GM19452 (cell line): Measurements from ENCODE around the gene PBX1.
A peak's percentile ranks its signal among the peaks of the same experiment; 100 is the strongest.

Source experiments
- ATAC-seq: cut with Tn5 transposase; IDR thresholded peaks from one replicate; pipeline ENCODE4 v1.9.1; 2021; ENCODE audit not compliant: unreplicated experiment

PBX1 gene

GRCh38 chr1:164713456-164714207 is 154.6 kb downstream of the PBX1 start:
- no peak for ATAC-seq

GRCh38 chr1:164716992-164717703 is 158.2 kb downstream of the PBX1 start:
- ATAC-seq, result peak; percentile 80

GRCh38 chr1:164718821-164719220 is 159.8 kb downstream of the PBX1 start:
- no peak for ATAC-seq

GRCh38 chr1:164719676-164720439 is 160.9 kb downstream of the PBX1 start:
- no peak for ATAC-seq

GRCh38 chr1:164720440-164721227 is 161.7 kb downstream of the PBX1 start:
- no peak for ATAC-seq

GRCh38 chr1:164721228-164721496 is 162.2 kb downstream of the PBX1 start:
- ATAC-seq, result no peak

GRCh38 chr1:164723296-164723798 is 164.4 kb downstream of the PBX1 start:
- ATAC-seq, result no peak

GRCh38 chr1:164725401-164725800 is 166.4 kb downstream of the PBX1 start:
- no peak for ATAC-seq

- ATAC-seq, result no peak
Measured at GRCh38 chr1:164726235-164726634, 167.3 kb downstream of the PBX1 start.

GRCh38 chr1:164728719-164729118 is 169.7 kb downstream of the PBX1 start:
- ATAC-seq, result no peak

- no peak for ATAC-seq
Measured at GRCh38 chr1:164731161-164731876, 172.3 kb downstream of the PBX1 start.

- ATAC-seq, result no peak
Measured at GRCh38 chr1:164733070-164733469, 174.1 kb downstream of the PBX1 start.

- ATAC-seq, result no peak
Measured at GRCh38 chr1:164733734-164734133, 174.8 kb downstream of the PBX1 start.

- no peak for ATAC-seq
Measured at GRCh38 chr1:164735315-164736052, 176.5 kb downstream of the PBX1 start.

GRCh38 chr1:164736137-164736536 is 177.2 kb downstream of the PBX1 start:
- no peak for ATAC-seq

- no peak for ATAC-seq
Measured at GRCh38 chr1:164739189-164739588, 180.2 kb downstream of the PBX1 start.

- no peak for ATAC-seq
Measured at GRCh38 chr1:164740000-164740526, 181.1 kb downstream of the PBX1 start.

GRCh38 chr1:164742745-164743144 is 183.8 kb downstream of the PBX1 start:
- no peak for ATAC-seq

- no peak for ATAC-seq
Measured at GRCh38 chr1:164743976-164744375, 185.0 kb downstream of the PBX1 start.
